Right atrium auricular region (tissue), 2 donors: ENCODE data around the gene CFD. TPM values are rescaled to one million over a fixed set of nuclear protein-coding genes. Genes with fewer than 3 reads are reported as not detected.

Source experiments
- DNase-seq: peaks from one replicate; pipeline ENCODE4 v3.0.0-alpha.2; 2019; ENCODE audit warnings: low spot score
- H3K27ac ChIP-seq, 2 donors: fragments of 200-600 bp; sonication (generic); 1 replicate in 1 of 2; 2 replicates in 1 of 2; pipeline ENCODE4 v1.5.1; 2016 to 2019
- H3K27me3 ChIP-seq, 2 donors: fragments of 200-600 bp; sonication (generic); one replicate each; pipeline versions ENCODE4 v1.5.1 to v1.6.0; 2017 to 2019
- H3K36me3 ChIP-seq: fragments of 200-600 bp; sonication (generic); one replicate; pipeline ENCODE4 v1.5.1; 2016
- H3K4me1 ChIP-seq, 2 donors: fragments of 200-600 bp; sonication (generic); one replicate each; pipeline versions ENCODE4 v1.5.1 to v1.6.0; 2017 to 2019
- H3K4me3 ChIP-seq, 2 donors: fragments of 200-600 bp; sonication (generic); 1 replicate in 1 of 2; 2 replicates in 1 of 2; pipeline ENCODE4 v1.5.1; 2017 to 2019; ENCODE audit warnings: mild to moderate bottlenecking in 1 of 2, moderate library complexity in 1 of 2
- H3K9me3 ChIP-seq, 2 donors: fragments of 200-600 bp; sonication (generic); one replicate each; pipeline ENCODE4 v1.5.1; 2019
- total RNA-seq, 2 donors: library from RNA; depleted of rRNA; stranded (reverse); fragments of >200 nt; gene quantifications; one replicate each; pipeline ENCODE4 v1.1.0, GENCODE V29; 2016
- TF ChIP-seq, protein P1 (sequence below), 2 donors: fragments of 200-600 bp; sonication (generic); IDR thresholded peaks; one replicate each; pipeline ENCODE4 v1.5.1; 2019; ENCODE audit warnings: antibody characterized with exemption in 2 of 2

Gene CFD
- total RNA-seq, 2 donors from 2014 or later = 133 to 652 TPM

DNA sequence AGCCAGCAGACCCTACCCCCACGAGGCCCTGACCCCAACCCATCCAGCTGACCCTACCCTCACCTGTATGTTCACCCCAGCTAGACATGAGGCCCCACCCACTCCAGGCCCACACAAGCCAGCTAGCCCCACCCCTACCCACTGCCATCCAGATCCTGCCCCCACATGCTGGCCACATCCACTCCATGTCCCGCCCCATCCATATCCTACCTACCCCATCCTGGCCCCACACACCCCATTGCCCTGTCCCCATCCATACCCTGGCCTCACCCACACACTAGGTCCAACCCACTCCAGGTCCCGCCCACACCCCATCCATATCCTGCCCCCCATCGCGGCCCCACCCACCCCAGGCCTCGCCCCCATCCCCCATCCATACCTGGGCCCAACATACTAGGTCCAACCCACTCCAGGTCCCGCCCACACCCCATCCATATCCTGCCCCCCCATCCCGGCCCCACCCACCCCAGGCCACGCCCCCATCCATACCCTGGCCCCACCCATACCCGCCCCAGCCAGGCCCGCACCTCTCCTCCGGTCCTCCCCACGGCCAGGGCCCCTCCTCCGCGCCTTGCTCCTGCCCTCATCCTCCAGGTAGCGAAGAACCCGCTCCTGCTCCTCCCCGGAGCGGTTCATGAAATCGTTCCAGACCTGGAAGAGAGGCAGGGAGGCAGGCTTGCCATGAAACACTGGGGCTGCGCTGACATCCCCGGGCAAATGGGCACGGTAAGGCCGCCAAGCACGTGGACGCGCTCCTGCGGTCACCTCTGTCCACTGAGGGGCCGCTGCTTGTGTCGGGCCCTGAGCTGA, 41.0 kb downstream of the CFD start:
- H3K9me3 ChIP-seq = no peaks in the 10 kb centered on the region
- TF ChIP-seq, protein P1, sequence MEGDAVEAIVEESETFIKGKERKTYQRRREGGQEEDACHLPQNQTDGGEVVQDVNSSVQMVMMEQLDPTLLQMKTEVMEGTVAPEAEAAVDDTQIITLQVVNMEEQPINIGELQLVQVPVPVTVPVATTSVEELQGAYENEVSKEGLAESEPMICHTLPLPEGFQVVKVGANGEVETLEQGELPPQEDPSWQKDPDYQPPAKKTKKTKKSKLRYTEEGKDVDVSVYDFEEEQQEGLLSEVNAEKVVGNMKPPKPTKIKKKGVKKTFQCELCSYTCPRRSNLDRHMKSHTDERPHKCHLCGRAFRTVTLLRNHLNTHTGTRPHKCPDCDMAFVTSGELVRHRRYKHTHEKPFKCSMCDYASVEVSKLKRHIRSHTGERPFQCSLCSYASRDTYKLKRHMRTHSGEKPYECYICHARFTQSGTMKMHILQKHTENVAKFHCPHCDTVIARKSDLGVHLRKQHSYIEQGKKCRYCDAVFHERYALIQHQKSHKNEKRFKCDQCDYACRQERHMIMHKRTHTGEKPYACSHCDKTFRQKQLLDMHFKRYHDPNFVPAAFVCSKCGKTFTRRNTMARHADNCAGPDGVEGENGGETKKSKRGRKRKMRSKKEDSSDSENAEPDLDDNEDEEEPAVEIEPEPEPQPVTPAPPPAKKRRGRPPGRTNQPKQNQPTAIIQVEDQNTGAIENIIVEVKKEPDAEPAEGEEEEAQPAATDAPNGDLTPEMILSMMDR (IDR thresholded peaks at IDR 0.05) = no peak
- no peak for DNase-seq
- H3K27me3 ChIP-seq = no peaks in the 10 kb centered on the region
- no peak overlapping the region for H3K4me3 ChIP-seq
- no peaks in the 10 kb centered on the region for H3K4me1 ChIP-seq
- peaks cover 17% of the 10 kb centered on the region for H3K36me3 ChIP-seq
- H3K27ac ChIP-seq = no peak overlapping the region

DNA sequence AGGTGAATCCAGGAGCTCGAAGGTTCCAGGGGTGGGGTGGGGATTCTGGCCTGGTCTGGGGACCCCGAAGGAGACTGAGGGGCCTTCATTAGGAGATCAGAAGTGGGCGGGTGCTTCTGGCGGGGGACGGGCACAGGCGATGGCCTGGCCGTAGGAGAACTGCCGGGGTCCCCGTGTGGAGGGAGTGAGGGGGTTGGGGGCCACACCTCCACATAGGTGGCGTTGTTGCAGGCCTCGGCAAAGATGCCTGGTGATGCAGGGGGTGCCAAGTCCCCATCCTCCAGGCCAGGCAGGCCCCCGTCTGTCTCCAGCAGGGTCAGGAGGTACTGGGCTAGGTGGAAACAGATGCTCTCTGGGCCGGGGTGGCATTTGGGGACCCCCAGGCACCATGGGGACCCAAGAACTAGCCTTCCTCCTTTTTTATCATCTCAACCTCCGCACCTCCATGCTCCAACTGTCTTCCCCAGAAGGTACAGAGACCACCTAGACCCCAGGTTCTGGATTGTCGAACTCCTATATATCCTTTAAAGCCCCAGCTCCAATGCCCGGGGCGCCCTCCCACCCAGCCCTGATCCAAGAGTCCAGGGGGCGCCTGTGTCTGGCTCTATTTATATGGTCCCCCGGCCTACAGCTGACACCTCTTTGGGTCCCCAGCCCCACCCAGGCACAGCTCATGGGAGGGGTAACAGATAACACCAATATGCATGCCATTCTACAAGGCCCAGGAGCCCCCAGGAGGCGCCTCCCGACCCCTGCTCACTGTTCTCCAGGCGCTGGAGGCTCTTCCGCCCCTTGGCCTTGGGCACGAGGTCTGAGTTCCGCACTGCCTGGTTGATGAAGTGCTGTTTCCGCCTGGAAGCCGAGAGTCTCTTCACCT, 42.0 kb downstream of the CFD start:
- H3K27me3 ChIP-seq = no peaks in the 10 kb centered on the region
- H3K27ac ChIP-seq = no peak overlapping the region
- H3K9me3 ChIP-seq = no peaks in the 10 kb centered on the region
- DNase-seq = no peak
- TF ChIP-seq, protein P1 (IDR thresholded peaks at IDR 0.05) = no peak
- peaks cover 17% of the 10 kb centered on the region for H3K36me3 ChIP-seq
- no peaks in the 10 kb centered on the region for H3K4me1 ChIP-seq
- no peak overlapping the region for H3K4me3 ChIP-seq

DNA sequence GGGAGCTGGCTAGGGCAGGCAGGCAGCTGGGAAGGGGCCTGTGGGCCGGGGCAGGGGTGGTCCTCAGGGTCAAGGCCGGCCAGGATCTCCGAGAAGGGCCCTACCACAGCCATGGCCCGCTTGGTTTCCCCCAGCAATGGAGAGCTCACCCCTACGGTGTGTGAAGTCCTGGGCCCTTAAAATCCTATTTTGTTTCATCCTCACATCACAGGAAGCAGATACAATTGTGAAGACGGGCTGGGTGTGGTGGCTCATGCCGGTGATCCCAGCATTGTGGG, 42.6 kb downstream of the CFD start:
- TF ChIP-seq, protein P1 (IDR thresholded peaks at IDR 0.05) = no peak
- Histone ChIP-seq H3K27me3 (no peaks in the 10 kb centered on the region), H3K4me1 (no peaks in the 10 kb centered on the region), H3K9me3 (no peaks in the 10 kb centered on the region), H3K36me3 (peaks cover 12% of the 10 kb centered on the region), H3K27ac (no peak overlapping the region), H3K4me3 (no peak overlapping the region)
- DNase-seq = no peak

DNA sequence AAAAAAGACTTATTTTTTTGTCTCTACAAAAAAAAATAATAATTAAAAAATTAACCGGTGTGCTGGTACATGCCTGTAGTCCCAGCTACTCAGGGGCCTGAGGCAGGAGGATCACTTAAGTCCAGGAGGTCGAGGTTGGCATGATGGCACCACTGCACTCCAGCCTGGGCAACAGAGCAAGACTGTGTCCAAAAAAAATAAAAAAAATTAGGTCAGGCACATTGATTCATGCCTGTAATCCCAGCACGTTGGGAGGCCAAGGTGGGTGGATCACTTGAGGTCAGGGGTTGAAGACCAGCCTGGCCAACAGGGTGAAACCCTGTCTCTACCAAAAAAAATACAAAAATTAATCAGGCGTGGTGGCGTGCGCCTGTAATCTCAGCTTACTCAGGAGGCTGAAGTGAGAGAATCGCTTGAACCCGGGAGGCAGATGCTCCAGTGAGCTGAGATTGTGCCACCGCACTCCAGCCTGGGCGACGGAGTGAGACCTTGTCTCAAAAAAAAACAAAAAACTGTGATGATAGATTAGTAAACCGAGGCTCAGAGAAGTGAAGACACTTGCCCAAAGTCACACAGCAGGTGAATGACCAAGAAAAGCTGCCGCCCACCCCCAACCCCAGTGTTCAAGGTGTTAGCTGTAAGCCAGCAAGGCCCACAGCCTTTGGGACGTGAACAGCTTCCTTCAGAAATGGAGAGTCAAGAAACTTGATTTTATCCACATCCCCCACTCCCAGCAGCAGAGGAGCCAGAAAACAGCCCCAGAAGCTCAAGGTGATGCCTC, 43.2 kb downstream of the CFD start:
- H3K27me3 ChIP-seq = no peaks in the 10 kb centered on the region
- DNase-seq = no peak
- no peak overlapping the region for H3K27ac ChIP-seq
- no peaks in the 10 kb centered on the region for H3K4me1 ChIP-seq
- TF ChIP-seq, protein P1 (IDR thresholded peaks at IDR 0.05) = no peak
- no peaks in the 10 kb centered on the region for H3K9me3 ChIP-seq
- peaks cover 10% of the 10 kb centered on the region for H3K36me3 ChIP-seq
- no peak overlapping the region for H3K4me3 ChIP-seq

DNA sequence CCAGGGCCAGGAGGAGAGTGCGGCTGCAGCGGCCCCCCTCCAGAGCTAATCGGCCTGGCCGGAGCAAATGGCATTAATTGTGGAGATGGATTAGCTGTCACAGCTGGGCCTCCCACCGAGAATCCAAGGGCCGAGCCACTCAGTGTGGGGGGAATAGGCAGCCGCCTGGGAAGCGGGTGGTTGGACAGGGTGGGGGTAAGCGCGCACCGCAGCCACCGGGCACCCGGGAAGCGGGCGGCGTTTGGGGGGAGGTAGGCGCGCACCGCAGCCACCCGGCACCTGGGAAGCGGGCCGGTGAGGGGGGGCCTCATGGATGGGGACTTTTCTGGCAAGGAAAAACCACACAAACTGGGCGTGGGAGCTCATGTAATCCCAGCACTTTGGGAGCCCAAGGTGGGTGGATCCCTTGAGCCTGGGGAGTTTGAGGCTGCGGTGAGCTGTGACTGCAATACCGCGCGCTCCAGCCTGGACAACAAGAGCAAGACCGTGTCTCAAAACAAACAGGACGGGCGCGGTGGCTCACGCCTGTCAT, 43.9 kb downstream of the CFD start:
- TF ChIP-seq, protein P1 (IDR thresholded peaks at IDR 0.05) = no peak
- Histone ChIP-seq H3K4me1 (no peaks in the 10 kb centered on the region), H3K27ac (no peak overlapping the region), H3K27me3 (no peaks in the 10 kb centered on the region), H3K36me3 (peaks cover 10% of the 10 kb centered on the region), H3K4me3 (no peak overlapping the region), H3K9me3 (no peaks in the 10 kb centered on the region)
- DNase-seq = no peak
